ENCODE data around the gene PRKCI. TPM values are rescaled to one million over a fixed set of nuclear protein-coding genes. Genes with fewer than 3 reads are reported as not detected.

PRKCI gene
- total RNA-seq, 1 experiment from 2014 or later, result 62.8 TPM

DNA sequence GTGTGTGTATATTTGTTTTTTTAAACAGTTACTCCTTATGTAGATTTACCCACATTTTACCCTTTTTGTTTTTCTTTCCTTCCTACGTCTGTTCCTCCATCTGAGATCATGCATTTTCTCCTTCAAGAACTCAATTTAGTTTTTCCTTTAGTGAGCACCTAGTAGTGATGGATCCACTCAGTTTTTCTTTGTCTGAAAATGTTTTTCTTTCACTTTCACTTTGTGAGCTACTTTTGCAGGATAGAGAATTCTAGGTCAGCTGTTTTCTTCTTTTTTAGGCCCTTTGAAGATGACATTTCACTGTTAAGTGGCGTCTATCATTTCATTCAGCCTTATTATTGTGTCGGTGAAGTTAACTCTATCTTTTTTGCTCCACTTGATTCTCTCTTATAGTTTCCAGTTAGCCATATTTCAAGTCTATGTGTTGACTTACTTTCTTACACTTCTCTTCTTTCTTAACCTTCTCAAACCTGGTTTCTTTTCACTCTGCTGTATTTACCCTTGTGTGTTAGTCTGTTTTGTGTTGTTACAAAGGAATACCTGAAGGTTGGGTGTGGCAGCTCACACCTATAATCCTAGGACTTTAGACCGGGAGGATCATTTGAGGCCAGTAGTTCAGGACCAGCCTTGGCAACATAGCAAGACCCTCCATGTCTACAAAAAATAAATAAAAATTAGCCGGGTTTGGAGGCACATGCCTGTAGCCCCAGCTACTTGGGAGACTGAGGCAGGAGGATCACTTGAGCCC, 55.8 kb downstream of the PRKCI start:
- ChIA-PET CTCF (interaction anchor here (0.6 kb wide), 1 partner anchor 551 kb away, joined by 3 read pairs; no protein-coding TSS in a partner anchor), POLR2A (interaction anchor here (0.6 to 1.4 kb wide), 6 partner anchors 13 to 96 kb away, joined by 3 to 4 read pairs (median 3); partner anchors contain the start of genes PHC3 and SKIL)
- Mint-ChIP-seq H3K27me3 (ENCODE audit: insufficient read depth, unreplicated experiment) (no peaks in the 10 kb centered on the region), H3K27ac (ENCODE audit: low read depth, unreplicated experiment) (peak overlapping the region; percentile 26), H3K4me3 (ENCODE audit: unreplicated experiment) (peak overlapping the region; percentile 6), H3K9me3 (ENCODE audit: unreplicated experiment) (no peaks in the 10 kb centered on the region), H3K4me1 (ENCODE audit: insufficient read depth, unreplicated experiment) (peaks cover 7% of the 10 kb centered on the region), H3K36me3 (ENCODE audit: insufficient read depth, unreplicated experiment) (peaks cover 63% of the 10 kb centered on the region)
- TF ChIP-seq, protein P1, sequence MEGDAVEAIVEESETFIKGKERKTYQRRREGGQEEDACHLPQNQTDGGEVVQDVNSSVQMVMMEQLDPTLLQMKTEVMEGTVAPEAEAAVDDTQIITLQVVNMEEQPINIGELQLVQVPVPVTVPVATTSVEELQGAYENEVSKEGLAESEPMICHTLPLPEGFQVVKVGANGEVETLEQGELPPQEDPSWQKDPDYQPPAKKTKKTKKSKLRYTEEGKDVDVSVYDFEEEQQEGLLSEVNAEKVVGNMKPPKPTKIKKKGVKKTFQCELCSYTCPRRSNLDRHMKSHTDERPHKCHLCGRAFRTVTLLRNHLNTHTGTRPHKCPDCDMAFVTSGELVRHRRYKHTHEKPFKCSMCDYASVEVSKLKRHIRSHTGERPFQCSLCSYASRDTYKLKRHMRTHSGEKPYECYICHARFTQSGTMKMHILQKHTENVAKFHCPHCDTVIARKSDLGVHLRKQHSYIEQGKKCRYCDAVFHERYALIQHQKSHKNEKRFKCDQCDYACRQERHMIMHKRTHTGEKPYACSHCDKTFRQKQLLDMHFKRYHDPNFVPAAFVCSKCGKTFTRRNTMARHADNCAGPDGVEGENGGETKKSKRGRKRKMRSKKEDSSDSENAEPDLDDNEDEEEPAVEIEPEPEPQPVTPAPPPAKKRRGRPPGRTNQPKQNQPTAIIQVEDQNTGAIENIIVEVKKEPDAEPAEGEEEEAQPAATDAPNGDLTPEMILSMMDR (IDR thresholded peaks at IDR 0.05; ENCODE audit: unreplicated experiment), result no peak
- no TSS peak for BruUV-seq (replicated peaks)
- intact Hi-C loops (cut with micrococcal nuclease), result no loop called here
- DNase-seq (ENCODE audit: unreplicated experiment), result no peak

DNA sequence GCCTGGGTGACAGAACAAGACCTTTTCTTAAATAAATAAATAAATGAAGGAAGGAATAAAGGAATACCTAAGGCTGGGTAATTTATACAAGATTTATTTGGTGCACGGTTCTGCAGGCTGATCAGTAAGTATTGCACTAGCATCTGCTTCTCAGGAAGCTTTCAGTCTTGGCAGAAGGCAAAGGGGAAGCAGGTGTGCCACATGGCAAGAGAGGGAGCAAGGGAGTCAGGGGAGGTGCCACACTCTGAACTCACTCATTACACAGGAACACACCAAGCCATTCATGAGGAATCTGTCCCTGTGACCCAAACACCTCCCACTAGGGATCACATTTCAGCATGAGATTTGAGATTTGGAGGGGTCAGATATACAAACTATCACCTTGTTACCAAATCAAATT, 56.4 kb downstream of the PRKCI start:
- Mint-ChIP-seq H3K9me3 (ENCODE audit: unreplicated experiment) (no peaks in the 10 kb centered on the region), H3K27ac (ENCODE audit: low read depth, unreplicated experiment) (peak overlapping the region; percentile 26), H3K27me3 (ENCODE audit: insufficient read depth, unreplicated experiment) (no peaks in the 10 kb centered on the region), H3K4me3 (ENCODE audit: unreplicated experiment) (no peak overlapping the region), H3K4me1 (ENCODE audit: insufficient read depth, unreplicated experiment) (peaks cover 7% of the 10 kb centered on the region), H3K36me3 (ENCODE audit: insufficient read depth, unreplicated experiment) (peaks cover 63% of the 10 kb centered on the region)
- TF ChIP-seq, protein P1 (IDR thresholded peaks at IDR 0.05; ENCODE audit: unreplicated experiment), result no peak
- no peak for DNase-seq (ENCODE audit: unreplicated experiment)
- intact Hi-C loops (cut with micrococcal nuclease), result no loop called here
- POLR2A ChIA-PET, result interaction anchor here (0.6 to 1.4 kb wide), 4 partner anchors 13 to 79 kb away, joined by 3 to 4 read pairs (median 3); partner anchors contain the start of gene SKIL
- CTCF ChIA-PET, result no interaction called here
- no TSS peak for BruUV-seq (replicated peaks)

DNA sequence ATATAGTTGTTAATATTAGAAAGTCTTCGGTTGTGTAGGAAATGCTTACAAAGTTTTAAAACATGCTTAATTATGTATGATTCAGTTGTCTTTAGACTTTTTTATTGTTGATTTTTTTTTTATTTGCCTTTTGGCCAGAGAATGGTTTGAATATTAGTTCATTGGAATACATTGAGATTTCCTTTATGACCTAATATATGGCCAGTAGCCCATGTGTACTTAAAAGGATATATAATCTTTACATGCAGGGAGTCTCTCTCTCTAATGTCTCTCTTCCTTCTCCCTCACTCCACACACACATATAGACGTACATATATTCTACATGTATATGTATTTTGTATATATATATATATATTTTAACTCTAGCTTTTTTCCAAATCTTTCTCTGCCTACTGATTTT, 68.0 kb downstream of the PRKCI start:
- intact Hi-C loops (cut with micrococcal nuclease), result no loop called here
- DNase-seq (ENCODE audit: unreplicated experiment), result no peak
- BruUV-seq (replicated peaks), result no TSS peak
- TF ChIP-seq, protein P1 (IDR thresholded peaks at IDR 0.05; ENCODE audit: unreplicated experiment), result no peak
- no peak overlapping the region for H3K27ac Mint-ChIP-seq (ENCODE audit: low read depth, unreplicated experiment)
- H3K9me3 Mint-ChIP-seq (ENCODE audit: unreplicated experiment), result no peaks in the 10 kb centered on the region
- CTCF ChIA-PET, result interaction anchor here (1.2 kb wide), 1 partner anchor 558 kb away, joined by 3 read pairs; no protein-coding TSS in a partner anchor
- no peak overlapping the region for H3K4me3 Mint-ChIP-seq (ENCODE audit: unreplicated experiment)
- no peaks in the 10 kb centered on the region for H3K4me1 Mint-ChIP-seq (ENCODE audit: insufficient read depth, unreplicated experiment)
- H3K36me3 Mint-ChIP-seq (ENCODE audit: insufficient read depth, unreplicated experiment), result peaks cover 73% of the 10 kb centered on the region
- no peaks in the 10 kb centered on the region for H3K27me3 Mint-ChIP-seq (ENCODE audit: insufficient read depth, unreplicated experiment)
- POLR2A ChIA-PET, result interaction anchor here (1.2 kb wide), 1 partner anchor 12 kb away, joined by 3 read pairs; no protein-coding TSS in a partner anchor

DNA sequence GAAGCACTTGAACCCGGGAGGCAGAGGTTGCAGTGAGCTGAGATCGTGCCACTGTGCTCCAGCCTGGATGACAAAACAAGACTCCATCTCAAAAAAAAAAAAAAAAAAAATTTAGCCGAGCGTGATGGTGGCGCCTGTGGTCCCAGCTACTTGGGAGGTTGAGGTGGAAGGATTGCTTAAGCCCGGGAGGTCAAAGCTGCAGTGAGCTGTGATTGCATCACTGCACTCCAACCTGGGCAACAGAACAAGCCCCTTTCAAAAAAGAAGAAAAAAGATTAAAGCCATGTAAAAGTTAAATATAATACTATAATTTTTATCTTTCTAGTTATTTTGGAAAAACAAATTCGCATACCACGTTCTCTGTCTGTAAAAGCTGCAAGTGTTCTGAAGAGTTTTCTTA, 73.4 kb downstream of the PRKCI start:
- intact Hi-C loops (cut with micrococcal nuclease), result no loop called here

More for the DNA sequence above, 73.4 kb downstream of the PRKCI start:
- Mint-ChIP-seq H3K36me3 (ENCODE audit: insufficient read depth, unreplicated experiment) (peaks cover 90% of the 10 kb centered on the region), H3K4me3 (ENCODE audit: unreplicated experiment) (no peak overlapping the region), H3K27ac (ENCODE audit: low read depth, unreplicated experiment) (no peak overlapping the region), H3K4me1 (ENCODE audit: insufficient read depth, unreplicated experiment) (no peaks in the 10 kb centered on the region), H3K9me3 (ENCODE audit: unreplicated experiment) (no peaks in the 10 kb centered on the region), H3K27me3 (ENCODE audit: insufficient read depth, unreplicated experiment) (no peaks in the 10 kb centered on the region)
- TF ChIP-seq, protein P1 (IDR thresholded peaks at IDR 0.05; ENCODE audit: unreplicated experiment), result no peak
- DNase-seq (ENCODE audit: unreplicated experiment), result no peak
- ChIA-PET CTCF (interaction anchor here (0.6 kb wide), 4 partner anchors 12 to 559 kb away, joined by 3 to 8 read pairs (median 4); no protein-coding TSS in a partner anchor), POLR2A (interaction anchor here (0.7 kb wide), 1 partner anchor 777 kb away, joined by 3 read pairs; no protein-coding TSS in a partner anchor)
- BruUV-seq (replicated peaks), result no TSS peak

Measured in MCF 10A (cell line).